Heart left ventricle (tissue), 16 donors: ENCODE results near the gene MICAL2. TPM values are rescaled to one million over a fixed set of nuclear protein-coding genes. Genes with fewer than 3 reads are reported as not detected.

Experiments used
- ATAC-seq, 4 donors: fragments of 200-7000 bp; cut with Tn5 transposase; one replicate each; pipeline ENCODE4 v1.9.1; 2020 to 2022; ENCODE audit warnings: moderate library complexity in 4 of 4, mild to moderate bottlenecking in 3 of 4, moderate number of reproducible peaks in 1 of 4
- DNase-seq, 5 donors: peaks; one replicate each; pipeline ENCODE4 v3.0.0-alpha.2; 2020
- H3K27ac ChIP-seq, 12 donors: fragments of 200-600 bp; sonication (generic) in 4 of 12; one replicate each; pipeline versions ENCODE4 v1.5.0 to v1.8.0; 2016 to 2022; ENCODE audit warnings: mild to moderate bottlenecking in 2 of 12
- H3K27me3 ChIP-seq, 9 donors: fragments of 200-600 bp; sonication (generic) in 2 of 9; one replicate each; pipeline versions ENCODE4 v1.5.1 to v1.8.0; 2016 to 2022; ENCODE audit warnings: mild to moderate bottlenecking in 3 of 9
- H3K36me3 ChIP-seq, 9 donors: fragments of 200-600 bp; sonication (generic) in 2 of 9; one replicate each; pipeline versions ENCODE4 v1.5.0 to v1.8.0; 2018 to 2022; ENCODE audit warnings: mild to moderate bottlenecking in 2 of 9
- H3K4me1 ChIP-seq, 12 donors: fragments of 200-600 bp; sonication (generic) in 4 of 12; one replicate each; pipeline versions ENCODE4 v1.5.0 to v1.8.0; 2016 to 2022; ENCODE audit warnings: mild to moderate bottlenecking in 3 of 12
- H3K4me3 ChIP-seq, 12 donors: fragments of 200-600 bp; sonication (generic) in 4 of 12; one replicate each; pipeline versions ENCODE4 v1.5.0 to v1.8.0; 2017 to 2022; ENCODE audit warnings: mild to moderate bottlenecking in 9 of 12, moderate library complexity in 4 of 12
- H3K9me3 ChIP-seq, 12 donors: fragments of 200-600 bp; sonication (generic) in 4 of 12; one replicate each; pipeline versions ENCODE4 v1.5.0 to v1.8.0; 2016 to 2022; ENCODE audit warnings: mild to moderate bottlenecking in 1 of 12
- CTCF ChIP-seq, 12 donors: fragments of 200-600 bp; sonication (generic) in 4 of 12; IDR thresholded peaks; one replicate each; pipeline versions ENCODE4 v1.5.0 to v1.8.0; 2018 to 2022; ENCODE audit warnings: antibody characterized with exemption in 12 of 12, mild to moderate bottlenecking in 5 of 12
- POLR2A ChIP-seq, 2 donors: fragments of 450-650 bp; IDR thresholded peaks; one replicate each; pipeline ENCODE4 v1.6.1; 2017; ENCODE audit warnings: antibody characterized with exemption in 2 of 2, mild to moderate bottlenecking in 2 of 2, moderate library complexity in 2 of 2
- whole genome bisulfite sequencing, 4 donors: extraction: QIAGEN DNeasy Blood & Tissue Kit in 2 of 4; methylation state at CpG; one replicate each; pipeline versions ENCODE4 v1.1.5 to v1.1.7; 2013 to 2018; 5-methylcytosine and 5-hydroxymethylcytosine counted together
- intact Hi-C, 10 donors: fragments of 100-400 bp; cut with DNase I; formaldehyde crosslinking; loops; one replicate each; pipeline versions ENCODE4 v1.11.1 to v1.14.2; 2022
- polyA plus RNA-seq, 2 donors: library from polyadenylated mRNA; stranded (reverse); fragments of 200-250 nt; gene quantifications; one replicate each; pipeline ENCODE4 v1.2.3, GENCODE V29; 2013
- total RNA-seq, 9 donors: library from RNA; depleted of rRNA in 2 of 9; stranded (reverse); fragments of >200 nt in 2 of 9; fragmentation: NEBNext Ultra II Directional in 3 of 9; extraction: Animal tissue kit (Norgen Biotek cat#: 25700) in 3 of 9; gene quantifications; one replicate each; pipeline versions ENCODE4 v1.1.0 to v1.2.4, GENCODE V29; 2016 to 2023
- donor health status: ischemic (EF 13 %, LVEDD 7.1; RV severe dilation, severe dysfunction).
- donor health status: healthy with polysubstance abuse.
- donor health status: DM: no; HTN: yes; CAD: no.
- donor health status: DM: no; HTN: no; CAD: no.
- donor health status: ischemic (EF 25% LVEDD 6.9; RV normal size, moderate dysfunction).
- donor health status: ischemic (EF 25% LVEDD 5.7; RV mildly dilated, moderate dysfunction).
- donor health status: healthy.
- donor health status: DM: yes; HTN: yes; CAD: no.
- donor health status: ischemic (EF 35%, LVEDD 5.7; RV mildly dilated, moderate dysfunction).
- donor health status: nonischemic (EF 11% LVEDD 7.7; RV severe dilation, severe dysfunction).
- donor health status: DM: yes; HTN: yes; CAD: no.
- donor health status: PGD.
- donor health status: ischemic (EF 29% LVEDD 5.4; RV normal size, mild dysfunction).
- donor health status: nonischemic (EF 23%, LVEDD 6.1; RV moderate dilation, normal function).

Gene MICAL2
- total and polyA plus RNA-seq, 11 donors: 37.6 to 110 (median 86.4) TPM

GRCh38 chr11:12190511-12190910 lies 80.1 kb downstream of the MICAL2 start:
- H3K9me3 ChIP-seq: no peaks in the 10 kb centered on the region
- no peak for ATAC-seq
- no peak overlapping the region for H3K4me3 ChIP-seq
- peaks cover 0 to 19% (median 0%) of the 10 kb centered on the region in 9 donors for H3K36me3 ChIP-seq
- H3K27me3 ChIP-seq: no peaks in the 10 kb centered on the region
- peaks cover 0 to 52% (median 34%) of the 10 kb centered on the region in 12 donors for H3K4me1 ChIP-seq
- intact Hi-C loops: no loop called here
- no peak for DNase-seq
- TF ChIP-seq CTCF (IDR thresholded peaks at IDR 0.05) (no peak), POLR2A (IDR thresholded peaks at IDR 0.05) (no peak)
- H3K27ac ChIP-seq: no peak overlapping the region

- intact Hi-C loops: no loop called here
- no peaks in the 10 kb centered on the region for H3K27me3 ChIP-seq
- no peak for TF ChIP-seq CTCF (IDR thresholded peaks at IDR 0.05)
- no peak for TF ChIP-seq POLR2A (IDR thresholded peaks at IDR 0.05)
- peaks cover 0 to 20% (median 0%) of the 10 kb centered on the region in 9 donors for H3K36me3 ChIP-seq
- no peaks in the 10 kb centered on the region for H3K9me3 ChIP-seq
- H3K4me3 ChIP-seq: no peak overlapping the region
- peak in 2 of 4 donors; percentile 24 to 44 for ATAC-seq
- DNase-seq: no peak
- peaks cover 0 to 38% (median 22%) of the 10 kb centered on the region in 12 donors for H3K4me1 ChIP-seq
- no peak overlapping the region for H3K27ac ChIP-seq
- 71 to 88% (median 83%) methylated on average over 8 of the region's 8 CpGs for WGBS, 4 donors
Measured at GRCh38 chr11:12192794-12193514, 82.6 kb downstream of the MICAL2 start.

GRCh38 chr11:12193515-12194336 lies 83.3 kb downstream of the MICAL2 start:
- no peak for DNase-seq
- Histone ChIP-seq H3K9me3 (no peaks in the 10 kb centered on the region), H3K27me3 (no peaks in the 10 kb centered on the region), H3K4me3 (no peak overlapping the region), H3K27ac (no peak overlapping the region), H3K4me1 (peaks cover 0 to 45% (median 29%) of the 10 kb centered on the region in 12 donors), H3K36me3 (peaks cover 0 to 18% (median 0%) of the 10 kb centered on the region in 9 donors)
- WGBS, 4 donors: 96 to 99% (median 98%) methylated on average over 3 of the region's 3 CpGs
- intact Hi-C loops: no loop called here
- peak in 1 of 4 donors; percentile 4 for ATAC-seq
- TF ChIP-seq POLR2A (IDR thresholded peaks at IDR 0.05) (no peak), CTCF (IDR thresholded peaks at IDR 0.05) (no peak)

- H3K36me3 ChIP-seq: peaks cover 0 to 8% (median 0%) of the 10 kb centered on the region in 9 donors
- H3K9me3 ChIP-seq: no peaks in the 10 kb centered on the region
- H3K4me3 ChIP-seq: peak overlapping the region in 1 of 12 donors; percentile 41
- H3K27ac ChIP-seq: peak overlapping the region in 1 of 12 donors; percentile 71
- no peaks in the 10 kb centered on the region for H3K27me3 ChIP-seq
- intact Hi-C loops: no loop called here
- no peak for ATAC-seq
- WGBS, 4 donors: 83 to 90% (median 88%) methylated on average over 5 of the region's 5 CpGs
- DNase-seq: no peak
- TF ChIP-seq CTCF (IDR thresholded peaks at IDR 0.05): no peak
- TF ChIP-seq POLR2A (IDR thresholded peaks at IDR 0.05): no peak
- peaks cover 4 to 61% (median 47%) of the 10 kb centered on the region in 12 donors for H3K4me1 ChIP-seq
Measured at GRCh38 chr11:12195768-12196167, 85.4 kb downstream of the MICAL2 start.
